Spleen (tissue), 11 donors: Measurements from ENCODE around the gene NCK2. TPM values are rescaled to one million over a fixed set of nuclear protein-coding genes. Genes with fewer than 3 reads are reported as not detected.

Source experiments
- DNase-seq: peaks from one replicate; pipeline ENCODE4 v3.0.0-alpha.2; 2020
- H3K27ac ChIP-seq, 8 donors: fragments of 200-600 bp; sonication (generic) in 7 of 8; 1 replicate in 4 of 8; 2 replicates in 4 of 8; pipeline versions ENCODE4 v1.5.0 to v1.8.0; 2016 to 2021; ENCODE audit warnings: inconsistent platforms in 4 of 8, mild to moderate bottlenecking in 4 of 8, moderate library complexity in 1 of 8
- H3K27me3 ChIP-seq, 7 donors: fragments of 200-600 bp; sonication (generic) in 6 of 7; replicated peaks in 1 of 7; 1 replicate in 4 of 7; 2 replicates in 3 of 7; pipeline versions ENCODE4 v1.5.0 to v1.8.0; 2016 to 2021; ENCODE audit warnings: inconsistent platforms in 3 of 7, mild to moderate bottlenecking in 1 of 7
- H3K36me3 ChIP-seq, 6 donors: fragments of 200-600 bp; sonication (generic) in 5 of 6; 1 replicate in 4 of 6; 2 replicates in 2 of 6; pipeline versions ENCODE4 v1.5.0 to v1.8.0; 2016 to 2021; ENCODE audit warnings: inconsistent platforms in 2 of 6
- H3K4me1 ChIP-seq, 6 donors: fragments of 200-600 bp; sonication (generic) in 5 of 6; 1 replicate in 3 of 6; 2 replicates in 3 of 6; pipeline versions ENCODE4 v1.5.0 to v1.8.0; 2016 to 2021; ENCODE audit warnings: inconsistent platforms in 3 of 6
- H3K4me3 ChIP-seq, 8 donors: fragments of 200-600 bp; sonication (generic) in 7 of 8; 1 replicate in 4 of 8; 2 replicates in 4 of 8; pipeline versions ENCODE4 v1.5.0 to v1.8.0; 2016 to 2021; ENCODE audit warnings: inconsistent platforms in 4 of 8, mild to moderate bottlenecking in 4 of 8, moderate library complexity in 2 of 8
- H3K9me3 ChIP-seq, 8 donors: fragments of 200-600 bp; sonication (generic) in 7 of 8; 1 replicate in 4 of 8; 2 replicates in 4 of 8; pipeline versions ENCODE4 v1.5.0 to v1.8.0; 2016 to 2021; ENCODE audit warnings: inconsistent platforms in 4 of 8
- POLR2A ChIP-seq, 3 donors: fragments of 450-650 bp; IDR thresholded peaks; one replicate each; pipeline ENCODE4 v1.5.1; 2017; ENCODE audit warnings: antibody characterized with exemption in 3 of 3, mild to moderate bottlenecking in 1 of 3
- POLR2AphosphoS5 ChIP-seq, 3 donors: sonication (generic); formaldehyde crosslinking; IDR thresholded peaks; one replicate each; pipeline ENCODE4 v1.5.1; 2017; ENCODE audit warnings: antibody characterized with exemption in 3 of 3
- WGBS, 5 donors: extraction: QIAGEN DNeasy Blood & Tissue Kit in 3 of 5; methylation state at CpG; one replicate each; pipeline versions ENCODE4 v1.1.5 to v1.1.7; 2013 to 2018; 5-methylcytosine and 5-hydroxymethylcytosine counted together
- intact Hi-C: fragments of 100-400 bp; cut with DNase I; formaldehyde crosslinking; loops from one replicate; pipeline ENCODE4 v1.15.0; 2023; ENCODE audit warnings: low total_unique reads
- polyA plus RNA-seq, 3 donors: library from polyadenylated mRNA; stranded (reverse); fragments of 200-250 nt; gene quantifications; one replicate each; pipeline ENCODE4 v1.2.1, GENCODE V29; 2013
- total RNA-seq, 7 donors: library from RNA; depleted of rRNA in 3 of 7; stranded (reverse); fragments of >200 nt in 3 of 7; fragmentation: NEBNext Ultra II Directional in 4 of 7; extraction: Animal tissue kit (Norgen Biotek cat#: 25700) in 4 of 7; gene quantifications; one replicate each; pipeline versions ENCODE4 v1.1.0 to v1.2.1, GENCODE V29; 2016 to 2021
- TF ChIP-seq, protein P1 (sequence below), 11 experiments: fragments of 200-600 bp in 7 of 11; fragments of 450-650 bp in 4 of 11; sonication (generic) in 4 of 11; IDR thresholded peaks in 8 of 11; conservative IDR thresholded peaks in 3 of 11; 1 replicate in 7 of 11; 2 replicates in 4 of 11; pipeline versions ENCODE4 v1.4.0 to v1.8.0; 2016 to 2021; ENCODE audit warnings: antibody characterized with exemption in 11 of 11, inconsistent platforms in 4 of 11, mild to moderate bottlenecking in 1 of 11
- donor health status: healthy with polysubstance abuse.
- donor health status: DM: no; HTN: no; CAD: no; lungs with moderate emphysema.
- donor health status: DM: no; HTN: no; CAD: no.
- donor health status: Bipolar disorder and iron deficiency.
- donor health status: healthy.
- donor health status: DM: no; HTN: no; CAD: no.
- donor health status: DM: yes; HTN: yes; CAD: no.

NCK2 gene
- total and polyA plus RNA-seq, 10 donors: 21.5 to 106 (median 62.6) TPM

DNA sequence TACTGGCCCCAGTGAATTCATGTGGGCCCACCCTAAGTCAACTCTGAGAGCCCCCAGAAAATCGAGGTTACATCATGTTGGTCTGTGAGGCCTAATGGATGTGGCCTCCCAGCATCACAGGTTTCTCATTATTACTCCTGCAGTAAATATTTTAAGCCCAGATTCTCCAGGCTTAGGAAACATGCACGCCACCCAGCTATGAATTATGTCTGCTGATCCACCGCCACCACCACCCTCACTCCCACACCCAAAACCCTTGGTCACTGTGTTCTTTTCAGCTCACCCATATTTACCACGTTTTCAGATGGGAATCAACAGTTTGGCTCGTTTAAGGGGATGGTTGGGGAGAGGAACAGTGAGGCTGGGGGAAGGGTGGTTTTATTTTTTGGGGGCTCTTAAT, 128.6 kb downstream of the NCK2 start:
- peak overlapping the region in 6 of 8 donors; percentile 1 to 66 (median 32) for H3K27ac ChIP-seq
- intact Hi-C loops: no loop called here

GRCh38 chr2:105873721-105874120, 129.0 kb downstream of the NCK2 start:
- Histone ChIP-seq H3K4me3 (no peak overlapping the region), H3K4me1 (peaks cover 33 to 100% (median 76%) of the 10 kb centered on the region in 6 donors), H3K27me3 (no peaks in the 10 kb centered on the region), H3K27ac (peak overlapping the region in 5 of 8 donors; percentile 1 to 66 (median 42)), H3K9me3 (peaks cover 0 to 3% (median 0%) of the 10 kb centered on the region in 8 donors), H3K36me3 (peaks cover 0 to 62% (median 0%) of the 10 kb centered on the region in 6 donors)
- WGBS, 5 donors: 41 to 57% (median 46%) methylated on average over 8 of the region's 8 CpGs
- TF ChIP-seq, protein P1, sequence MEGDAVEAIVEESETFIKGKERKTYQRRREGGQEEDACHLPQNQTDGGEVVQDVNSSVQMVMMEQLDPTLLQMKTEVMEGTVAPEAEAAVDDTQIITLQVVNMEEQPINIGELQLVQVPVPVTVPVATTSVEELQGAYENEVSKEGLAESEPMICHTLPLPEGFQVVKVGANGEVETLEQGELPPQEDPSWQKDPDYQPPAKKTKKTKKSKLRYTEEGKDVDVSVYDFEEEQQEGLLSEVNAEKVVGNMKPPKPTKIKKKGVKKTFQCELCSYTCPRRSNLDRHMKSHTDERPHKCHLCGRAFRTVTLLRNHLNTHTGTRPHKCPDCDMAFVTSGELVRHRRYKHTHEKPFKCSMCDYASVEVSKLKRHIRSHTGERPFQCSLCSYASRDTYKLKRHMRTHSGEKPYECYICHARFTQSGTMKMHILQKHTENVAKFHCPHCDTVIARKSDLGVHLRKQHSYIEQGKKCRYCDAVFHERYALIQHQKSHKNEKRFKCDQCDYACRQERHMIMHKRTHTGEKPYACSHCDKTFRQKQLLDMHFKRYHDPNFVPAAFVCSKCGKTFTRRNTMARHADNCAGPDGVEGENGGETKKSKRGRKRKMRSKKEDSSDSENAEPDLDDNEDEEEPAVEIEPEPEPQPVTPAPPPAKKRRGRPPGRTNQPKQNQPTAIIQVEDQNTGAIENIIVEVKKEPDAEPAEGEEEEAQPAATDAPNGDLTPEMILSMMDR (IDR thresholded peaks at IDR 0.05 in 8 of 11, conservative IDR thresholded peaks at IDR 0.05 in 3 of 11): no peak
- TF ChIP-seq POLR2A (IDR thresholded peaks at IDR 0.05): no peak
- TF ChIP-seq POLR2AphosphoS5 (IDR thresholded peaks at IDR 0.05): peak in 2 of 3 donors; percentile 57 to 69
- intact Hi-C loops: no loop called here
- no peak for DNase-seq

More for the DNA sequence above, 128.6 kb downstream of the NCK2 start:
- Histone ChIP-seq H3K4me1 (peaks cover 33 to 100% (median 80%) of the 10 kb centered on the region in 6 donors), H3K36me3 (peaks cover 0 to 60% (median 0%) of the 10 kb centered on the region in 6 donors), H3K9me3 (no peaks in the 10 kb centered on the region), H3K27me3 (no peaks in the 10 kb centered on the region), H3K4me3 (no peak overlapping the region)
- TF ChIP-seq POLR2AphosphoS5 (IDR thresholded peaks at IDR 0.05) (no peak), POLR2A (IDR thresholded peaks at IDR 0.05) (no peak)
- TF ChIP-seq, protein P1 (IDR thresholded peaks at IDR 0.05 in 8 of 11, conservative IDR thresholded peaks at IDR 0.05 in 3 of 11): no peak
- DNase-seq: no peak
- 53 to 78% (median 68%) methylated on average over 5 of the region's 5 CpGs for WGBS, 5 donors

DNA sequence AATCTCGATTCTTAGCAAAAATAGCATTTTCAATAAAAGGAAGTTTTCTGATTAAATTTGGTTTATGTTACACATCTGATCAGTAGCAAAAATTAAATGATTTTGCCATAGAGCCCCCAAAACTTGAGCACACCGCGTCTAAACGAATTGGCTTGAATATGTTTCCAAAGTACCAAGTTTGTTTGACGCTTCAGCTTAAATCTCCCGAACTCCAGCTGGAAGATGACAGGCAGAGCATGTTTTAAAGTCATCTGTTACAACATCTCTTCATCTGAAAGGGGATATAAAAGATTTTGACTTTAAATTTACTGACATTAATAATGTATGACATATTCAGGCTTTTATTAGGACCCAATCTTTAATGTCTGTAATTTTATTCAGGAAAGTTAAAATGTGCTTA, 129.8 kb downstream of the NCK2 start:
- peaks cover 0 to 62% (median 4%) of the 10 kb centered on the region in 6 donors for H3K36me3 ChIP-seq
- intact Hi-C loops: no loop called here
- peaks cover 0 to 10% (median 0%) of the 10 kb centered on the region in 8 donors for H3K9me3 ChIP-seq
- DNase-seq: no peak
- no peaks in the 10 kb centered on the region for H3K27me3 ChIP-seq
- peak overlapping the region in 5 of 8 donors; percentile 1 to 66 (median 42) for H3K27ac ChIP-seq
- no peak overlapping the region for H3K4me3 ChIP-seq
- 74 to 87% (median 77%) methylated on average over 6 of the region's 6 CpGs for WGBS, 5 donors
- H3K4me1 ChIP-seq: peaks cover 26 to 97% (median 70%) of the 10 kb centered on the region in 6 donors
- TF ChIP-seq, protein P1 (IDR thresholded peaks at IDR 0.05 in 8 of 11, conservative IDR thresholded peaks at IDR 0.05 in 3 of 11): no peak

- H3K4me3 ChIP-seq: no peak overlapping the region
- peak overlapping the region in 4 of 8 donors; percentile 11 to 62 (median 42) for H3K27ac ChIP-seq
- H3K27me3 ChIP-seq: no peaks in the 10 kb centered on the region
- H3K4me1 ChIP-seq: peaks cover 25 to 97% (median 65%) of the 10 kb centered on the region in 6 donors
- peak in 1 of 3 donors; percentile 22 for TF ChIP-seq POLR2AphosphoS5 (IDR thresholded peaks at IDR 0.05)
- TF ChIP-seq, protein P1 (IDR thresholded peaks at IDR 0.05 in 8 of 11, conservative IDR thresholded peaks at IDR 0.05 in 3 of 11): no peak
- TF ChIP-seq POLR2A (IDR thresholded peaks at IDR 0.05): no peak
- H3K36me3 ChIP-seq: peaks cover 0 to 62% (median 5%) of the 10 kb centered on the region in 6 donors
- 75 to 84% (median 81%) methylated on average over 7 of the region's 7 CpGs for WGBS, 5 donors
- intact Hi-C loops: no loop called here
- DNase-seq: no peak
- peaks cover 0 to 13% (median under 1%) of the 10 kb centered on the region in 8 donors for H3K9me3 ChIP-seq
These were observed 130.5 kb downstream of the NCK2 start for GRCh38 chr2:105875241-105875640.
